GM23248 (cell line): Measurements from ENCODE around the gene BMP8A.
"Not testable (repeated sequence)": the region's sequence is repeated elsewhere in the genome, so short reads cannot be mapped to it uniquely, and the experiment has no call there.

ENCODE experiments used
- EZH2 ChIP-seq: fragments of 200-600 bp; sonication (generic); IDR thresholded peaks from 2 replicates; pipeline ENCODE4 v1.6.1; 2018; ENCODE audit warnings: antibody characterized with exemption, mild to moderate bottlenecking; ENCODE audit not compliant: insufficient read depth, poor library complexity, severe bottlenecking
- EZH2phosphoT487 ChIP-seq: fragments of 200-600 bp; sonication (generic); IDR thresholded peaks from 2 replicates; pipeline ENCODE4 v1.6.1; 2018; ENCODE audit warnings: antibody characterized with exemption, moderate library complexity, mild to moderate bottlenecking, low read depth; ENCODE audit not compliant: insufficient read depth

GRCh38 chr1:39522221-39522620 lies 30.8 kb downstream of the BMP8A start:
- not testable (repeated sequence) for TF ChIP-seq EZH2, EZH2phosphoT487
